ENCODE measurements around the gene SNRNP200. TPM values are rescaled to one million over a fixed set of nuclear protein-coding genes. Genes with fewer than 3 reads are reported as not detected.

The SNRNP200 gene
- total RNA-seq, 1 experiment from 2014 or later = 229 TPM

- intact Hi-C loops (cut with micrococcal nuclease; ENCODE audit: unreplicated experiment) = no loop called here
- no peak overlapping the region for H2AFZ ChIP-seq
- no TSS peak for BruUV-seq (replicated peaks)
- H3K27ac ChIP-seq = no peak overlapping the region
- no peaks in the 10 kb centered on the region; the same call in 1 of the 2 replicates for H3F3A ChIP-seq (ENCODE audit: insufficient read depth, low read depth)
- no peaks in the 10 kb centered on the region for H3K9me3 ChIP-seq (ENCODE audit: insufficient read depth, low read depth)
- ChIA-PET CTCF (no interaction called here), POLR2A (ENCODE audit: unreplicated experiment) (no interaction called here)
- H3K27me3 ChIP-seq (ENCODE audit: insufficient read depth, low read depth) = no peaks in the 10 kb centered on the region
- peaks cover 24% of the 10 kb centered on the region; the same call in 1 of the 2 replicates for H3K36me3 ChIP-seq (ENCODE audit: low read depth)
- no peaks in the 10 kb centered on the region for H3K79me2 ChIP-seq (ENCODE audit: low read depth)
- peaks cover 3% of the 10 kb centered on the region; the same call in 1 of the 2 replicates for H4K20me1 ChIP-seq (ENCODE audit: insufficient read depth)
- H3K4me2 ChIP-seq = no peak overlapping the region
- TF ChIP-seq CTCF (conservative IDR thresholded peaks at IDR 0.05) = no peak
- no peak for TF ChIP-seq EZH2 (IDR thresholded peaks at IDR 0.05; ENCODE audit: low read depth)
- H3K4me3 ChIP-seq = no peak overlapping the region
- no peaks in the 10 kb centered on the region for H3K4me1 ChIP-seq (replicated peaks; ENCODE audit: insufficient read depth)
- H3K9me2 ChIP-seq (ENCODE audit: insufficient read depth) = no peaks in the 10 kb centered on the region
- no peak for DNase-seq
Observed at GRCh38 chr2:96353032-96353561, 47.8 kb upstream of the SNRNP200 start.

- peaks cover 49% of the 10 kb centered on the region for H3K36me3 ChIP-seq (ENCODE audit: low read depth)
- intact Hi-C loops (cut with micrococcal nuclease; ENCODE audit: unreplicated experiment) = no loop called here
Observed at GRCh38 chr2:96347395-96347794, 42.0 kb upstream of the SNRNP200 start.

GRCh38 chr2:96345868-96346462 is 40.6 kb upstream of the SNRNP200 start:
- Histone ChIP-seq H3K4me1 (replicated peaks; ENCODE audit: insufficient read depth) (peaks cover 14% of the 10 kb centered on the region), H3F3A (ENCODE audit: insufficient read depth, low read depth) (0 out of 2 replicates have a peak, but pooled peaks cover 8% of the 10 kb centered on the region), H3K4me2 (no peak overlapping the region), H3K36me3 (ENCODE audit: low read depth) (peaks cover 57% of the 10 kb centered on the region), H3K79me2 (ENCODE audit: low read depth) (peaks cover 8% of the 10 kb centered on the region), H2AFZ (no peak overlapping the region), H3K27me3 (ENCODE audit: insufficient read depth, low read depth) (no peaks in the 10 kb centered on the region), H3K9me2 (ENCODE audit: insufficient read depth) (no peaks in the 10 kb centered on the region), H4K20me1 (ENCODE audit: insufficient read depth) (0 out of 2 replicates have a peak, but pooled peaks cover 3% of the 10 kb centered on the region), H3K9me3 (ENCODE audit: insufficient read depth, low read depth) (no peaks in the 10 kb centered on the region), H3K4me3 (no peak overlapping the region), H3K27ac (no peak overlapping the region)
- TF ChIP-seq CTCF (conservative IDR thresholded peaks at IDR 0.05) (no peak), EZH2 (IDR thresholded peaks at IDR 0.05; ENCODE audit: low read depth) (no peak)
- intact Hi-C loops (cut with micrococcal nuclease; ENCODE audit: unreplicated experiment) = no loop called here
- no TSS peak for BruUV-seq (replicated peaks)
- no peak for DNase-seq
- ChIA-PET POLR2A (ENCODE audit: unreplicated experiment) (no interaction called here), CTCF (no interaction called here)

More at GRCh38 chr2:96347395-96347794, 42.0 kb upstream of the SNRNP200 start:
- CTCF ChIA-PET = no interaction called here
- H3K4me2 ChIP-seq = no peak overlapping the region
- 0 out of 2 replicates have a peak, but pooled peaks cover 3% of the 10 kb centered on the region for H4K20me1 ChIP-seq (ENCODE audit: insufficient read depth)
- H3K9me3 ChIP-seq (ENCODE audit: insufficient read depth, low read depth) = no peaks in the 10 kb centered on the region
- TF ChIP-seq EZH2 (IDR thresholded peaks at IDR 0.05; ENCODE audit: low read depth) = no peak
- TF ChIP-seq CTCF (conservative IDR thresholded peaks at IDR 0.05) = no peak
- H2AFZ ChIP-seq = no peak overlapping the region
- no peak overlapping the region for H3K4me3 ChIP-seq
- H3K27me3 ChIP-seq (ENCODE audit: insufficient read depth, low read depth) = no peaks in the 10 kb centered on the region
- H3F3A ChIP-seq (ENCODE audit: insufficient read depth, low read depth) = no peaks in the 10 kb centered on the region
- POLR2A ChIA-PET (ENCODE audit: unreplicated experiment) = no interaction called here
- H3K79me2 ChIP-seq (ENCODE audit: low read depth) = no peaks in the 10 kb centered on the region; the same call in 1 of the 2 replicates
- BruUV-seq (replicated peaks) = no TSS peak
- H3K4me1 ChIP-seq (replicated peaks; ENCODE audit: insufficient read depth) = peaks cover under 1% of the 10 kb centered on the region; the same call in 1 of the 2 replicates
- H3K27ac ChIP-seq = no peak overlapping the region
- H3K9me2 ChIP-seq (ENCODE audit: insufficient read depth) = no peaks in the 10 kb centered on the region
- no peak for DNase-seq
